ENCODE measurements around the gene FER.

DNA sequence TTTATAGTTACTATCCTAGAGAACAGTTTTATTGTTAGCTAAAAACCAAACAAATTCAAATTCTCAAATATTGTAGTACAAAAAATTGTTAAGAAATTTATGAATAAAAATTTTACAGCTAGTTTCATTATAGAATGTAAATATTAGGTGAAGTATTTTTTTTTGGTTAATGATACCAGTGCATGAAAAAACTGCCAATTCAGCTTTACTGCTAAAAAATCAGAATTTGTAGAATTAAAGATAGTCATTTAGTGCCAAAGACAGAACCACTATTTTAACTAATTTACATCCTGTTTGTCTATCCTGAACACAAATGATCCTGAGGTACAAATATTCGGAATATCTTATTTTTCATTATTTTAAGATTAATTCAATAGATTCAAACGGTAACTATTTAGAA, 202.6 kb downstream of the FER start:
- TF ChIP-seq, protein P1, sequence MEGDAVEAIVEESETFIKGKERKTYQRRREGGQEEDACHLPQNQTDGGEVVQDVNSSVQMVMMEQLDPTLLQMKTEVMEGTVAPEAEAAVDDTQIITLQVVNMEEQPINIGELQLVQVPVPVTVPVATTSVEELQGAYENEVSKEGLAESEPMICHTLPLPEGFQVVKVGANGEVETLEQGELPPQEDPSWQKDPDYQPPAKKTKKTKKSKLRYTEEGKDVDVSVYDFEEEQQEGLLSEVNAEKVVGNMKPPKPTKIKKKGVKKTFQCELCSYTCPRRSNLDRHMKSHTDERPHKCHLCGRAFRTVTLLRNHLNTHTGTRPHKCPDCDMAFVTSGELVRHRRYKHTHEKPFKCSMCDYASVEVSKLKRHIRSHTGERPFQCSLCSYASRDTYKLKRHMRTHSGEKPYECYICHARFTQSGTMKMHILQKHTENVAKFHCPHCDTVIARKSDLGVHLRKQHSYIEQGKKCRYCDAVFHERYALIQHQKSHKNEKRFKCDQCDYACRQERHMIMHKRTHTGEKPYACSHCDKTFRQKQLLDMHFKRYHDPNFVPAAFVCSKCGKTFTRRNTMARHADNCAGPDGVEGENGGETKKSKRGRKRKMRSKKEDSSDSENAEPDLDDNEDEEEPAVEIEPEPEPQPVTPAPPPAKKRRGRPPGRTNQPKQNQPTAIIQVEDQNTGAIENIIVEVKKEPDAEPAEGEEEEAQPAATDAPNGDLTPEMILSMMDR (IDR thresholded peaks at IDR 0.05; ENCODE audit: insufficient read depth, low read length), result no peak
- TF ChIP-seq POLR2AphosphoS5 (IDR thresholded peaks at IDR 0.05; ENCODE audit: low read depth), result no peak

Measured in HL-60 (cell line).